HCT116 (cell line): ENCODE results near the gene TEAD1. TPM values are rescaled to one million over a fixed set of nuclear protein-coding genes. Genes with fewer than 3 reads are reported as not detected.

Experiments used
- ATAC-seq: fragments of 200-7000 bp; cut with Tn5 transposase; 2 replicates; pipeline ENCODE4 v1.9.1; 2020; ENCODE audit warnings: mild to moderate bottlenecking, moderate library complexity
- BruUV-seq: library from RNA; stranded (reverse); fragments of 400-500 nt; replicated peaks from 2 replicates; lab custom pipeline; 2021; lab: Mats Ljungman, UMichigan
- CTCF ChIA-PET: fragments of 300-600 bp; sonication (Branson Sonifier 250); formaldehyde crosslinking; loops from one replicate; lab custom pipeline; 2021; ENCODE audit warnings: antibody characterized with exemption; lab: Charles Lee
- POLR2A ChIA-PET: fragments of 300-600, 350-600 bp; sonication (Branson Sonifier 250); formaldehyde crosslinking; loops from one replicate; lab custom pipeline; 2021; ENCODE audit warnings: antibody characterized with exemption; lab: Charles Lee
- RAD21 ChIA-PET, 2 experiments: fragments of 300-600 bp; sonication (Branson Sonifier 250); formaldehyde crosslinking; loops; one replicate each; lab custom pipeline; 2023; ENCODE audit warnings: low total read pairs in 2 of 2; ENCODE audit not compliant: uncharacterized antibody in 2 of 2, unreplicated experiment in 2 of 2, low non-redundant PET in 1 of 2; lab: Charles Lee
- DNase-seq: peaks from one replicate; pipeline ENCODE4 v3.0.0-alpha.2; 2010; ENCODE audit warnings: low read depth, low spot score
- H2AFZ ChIP-seq: fragments of 200-600 bp; shearing (Covaris generic), sonication (generic); 2 replicates; pipeline ENCODE4 v1.6.1; 2017; ENCODE audit warnings: low read depth, mixed run types, mixed read lengths, antibody characterized with exemption, low read length; ENCODE audit not compliant: poor library complexity, severe bottlenecking
- H3K27ac ChIP-seq: 2 replicates; pipeline ENCODE4 v1.5.1; 2012; ENCODE audit warnings: low read depth, low read length
- H3K27me3 ChIP-seq: fragments of 200-600 bp; sonication (generic); 2 replicates; pipeline ENCODE4 v1.6.1; 2016; ENCODE audit warnings: mixed run types, low read length, mixed read lengths; ENCODE audit not compliant: insufficient read depth
- H3K36me3 ChIP-seq, 2 experiments: fragments of 200-500 bp in 1 of 2; fragments of 200-600 bp in 1 of 2; sonication (Bioruptor generic) in 1 of 2; sonication (generic) in 1 of 2; 2 replicates each; pipeline versions ENCODE4 v1.5.1 to v1.6.1; 2014 to 2016; ENCODE audit warnings: low read length in 2 of 2, inconsistent platforms in 1 of 2, mixed read lengths in 1 of 2, mixed run types in 1 of 2; ENCODE audit not compliant: insufficient read depth in 2 of 2, control insufficient read depth in 1 of 2
- H3K4me1 ChIP-seq, 2 experiments: fragments of 200-600 bp in 1 of 2; sonication (generic) in 1 of 2; 2 replicates each; pipeline versions ENCODE4 v1.5.1 to v1.6.1; 2012 to 2017; ENCODE audit warnings: low read length in 2 of 2, inconsistent platforms in 1 of 2, mild to moderate bottlenecking in 1 of 2, mixed read lengths in 1 of 2, mixed run types in 1 of 2, moderate library complexity in 1 of 2; ENCODE audit not compliant: insufficient read depth in 2 of 2, control insufficient read depth in 1 of 2
- H3K4me2 ChIP-seq: fragments of 200-600 bp; sonication (generic); 2 replicates; pipeline ENCODE4 v1.6.1; 2017; ENCODE audit warnings: mixed run types, low read length, mixed read lengths
- H3K4me3 ChIP-seq, 2 experiments: fragments of 200-600 bp in 1 of 2; sonication (generic) in 1 of 2; replicated peaks in 1 of 2; 2 replicates each; pipeline ENCODE4 v1.5.1; 2011 to 2016; ENCODE audit warnings: low read length in 2 of 2, control low read depth in 1 of 2, low read depth in 1 of 2, mild to moderate bottlenecking in 1 of 2, mixed read lengths in 1 of 2, mixed run types in 1 of 2
- H3K79me2 ChIP-seq: fragments of 200-600 bp; sonication (generic); 2 replicates; pipeline ENCODE4 v1.6.1; 2017; ENCODE audit warnings: mild to moderate bottlenecking, mixed run types, low read length, moderate library complexity, mixed read lengths; ENCODE audit not compliant: insufficient read depth
- H3K9ac ChIP-seq: fragments of 200-600 bp; sonication (generic); 2 replicates; pipeline ENCODE4 v1.6.1; 2016; ENCODE audit warnings: low read length, mixed read lengths
- H3K9me2 ChIP-seq: fragments of 200-600 bp; sonication (generic), shearing (Covaris generic); 2 replicates; pipeline ENCODE4 v1.6.1; 2017; ENCODE audit warnings: mixed run types, mild to moderate bottlenecking, moderate library complexity; ENCODE audit not compliant: insufficient read depth
- H3K9me3 ChIP-seq, 2 experiments: fragments of 200-500 bp in 1 of 2; fragments of 200-600 bp in 1 of 2; sonication (Bioruptor generic) in 1 of 2; sonication (generic) in 1 of 2; 2 replicates each; pipeline ENCODE4 v1.6.1; 2014 to 2017; ENCODE audit warnings: low read length in 2 of 2, mixed read lengths in 2 of 2, inconsistent platforms in 1 of 2, low read depth in 1 of 2, mild to moderate bottlenecking in 1 of 2, mixed run types in 1 of 2, moderate library complexity in 1 of 2; ENCODE audit not compliant: control insufficient read depth in 1 of 2, insufficient read depth in 1 of 2
- H4K20me1 ChIP-seq: fragments of 200-600 bp; sonication (generic), shearing (Covaris generic); 2 replicates; pipeline ENCODE4 v1.6.1; 2017; ENCODE audit warnings: mixed run types, mild to moderate bottlenecking, moderate library complexity; ENCODE audit not compliant: insufficient read depth
- ATF3 ChIP-seq: IDR thresholded peaks from 2 replicates; pipeline ENCODE4 v1.6.1; 2012
- CBX3 ChIP-seq: IDR thresholded peaks from 2 replicates; pipeline ENCODE4 v1.6.1; 2012; ENCODE audit warnings: low read depth
- CTCF ChIP-seq, 3 experiments: fragments of 200-600 bp in 1 of 3; sonication (generic) in 1 of 3; IDR thresholded peaks in 2 of 3; conservative IDR thresholded peaks in 1 of 3; 2 replicates each; pipeline ENCODE4 v1.5.1; 2012 to 2017; ENCODE audit warnings: low read depth in 2 of 3, low read length in 2 of 3, antibody characterized with exemption in 1 of 3, borderline replicate concordance in 1 of 3, control low read depth in 1 of 3, mild to moderate bottlenecking in 1 of 3, mixed read lengths in 1 of 3, mixed run types in 1 of 3, moderate library complexity in 1 of 3; ENCODE audit not compliant: insufficient read depth in 1 of 3
- EGR1 ChIP-seq: IDR thresholded peaks from 2 replicates; pipeline ENCODE4 v1.6.1; 2012; ENCODE audit warnings: low read depth
- ELF1 ChIP-seq: IDR thresholded peaks from 2 replicates; pipeline ENCODE4 v1.6.1; 2012; ENCODE audit warnings: low read depth, borderline replicate concordance
- EZH2 ChIP-seq: fragments of 200-600 bp; sonication (generic); IDR thresholded peaks from 2 replicates; pipeline ENCODE4 v1.6.1; 2017; ENCODE audit warnings: antibody characterized with exemption, mixed run types
- EZH2phosphoT487 ChIP-seq: fragments of 200-600 bp; IDR thresholded peaks from 2 replicates; pipeline ENCODE4 v1.6.1; 2018; ENCODE audit warnings: antibody characterized with exemption, borderline replicate concordance
- FOSL1 ChIP-seq: IDR thresholded peaks from 2 replicates; pipeline ENCODE4 v1.6.1; 2012; ENCODE audit warnings: low read depth
- MAX ChIP-seq: IDR thresholded peaks from 2 replicates; pipeline ENCODE4 v1.6.1; 2012
- POLR2A ChIP-seq: IDR thresholded peaks from 2 replicates; pipeline ENCODE4 v1.7.0; 2011; ENCODE audit warnings: borderline replicate concordance; ENCODE audit not compliant: insufficient read depth, insufficient read length; ENCODE audit errors: extremely low read depth
- POLR2AphosphoS5 ChIP-seq: IDR thresholded peaks from 2 replicates; pipeline ENCODE4 v1.6.1; 2011; ENCODE audit warnings: mild to moderate bottlenecking, low read depth, low read length, moderate library complexity
- RAD21 ChIP-seq: IDR thresholded peaks from 2 replicates; pipeline ENCODE4 v1.6.1; 2012; ENCODE audit warnings: low read depth, mild to moderate bottlenecking
- REST ChIP-seq: IDR thresholded peaks from 2 replicates; pipeline ENCODE4 v1.6.1; 2012; ENCODE audit warnings: low read depth
- SIN3A ChIP-seq: IDR thresholded peaks from 2 replicates; pipeline ENCODE4 v1.6.1; 2012; ENCODE audit warnings: low read depth
- SP1 ChIP-seq: IDR thresholded peaks from 2 replicates; pipeline ENCODE4 v1.6.1; 2012; ENCODE audit warnings: low read depth
- TCF7L2 ChIP-seq: IDR thresholded peaks from 2 replicates; pipeline ENCODE4 v1.7.0; 2011; ENCODE audit warnings: borderline replicate concordance, inconsistent platforms; ENCODE audit not compliant: insufficient read depth, insufficient read length; ENCODE audit errors: extremely low read depth
- YY1 ChIP-seq: IDR thresholded peaks from 2 replicates; pipeline ENCODE4 v1.6.1; 2011; ENCODE audit warnings: low read length, low read depth, moderate library complexity, mild to moderate bottlenecking; ENCODE audit not compliant: insufficient replicate concordance; ENCODE audit errors: extremely low read depth
- ZBTB33 ChIP-seq: IDR thresholded peaks from 2 replicates; pipeline ENCODE4 v1.6.1; 2011; ENCODE audit warnings: mild to moderate bottlenecking, low read length, moderate library complexity; ENCODE audit not compliant: insufficient replicate concordance; ENCODE audit errors: extremely low read depth
- ZFX ChIP-seq: fragments of 450-650 bp; IDR thresholded peaks from 2 replicates; pipeline ENCODE4 v1.6.1; 2017
- ZNF274 ChIP-seq: fragments of 200-500 bp; sonication (Bioruptor generic); IDR thresholded peaks from 2 replicates; pipeline ENCODE4 v1.6.1; 2014; ENCODE audit warnings: mild to moderate bottlenecking, low read depth, low read length, inconsistent platforms
- intact Hi-C: fragments of 100-400 bp; cut with micrococcal nuclease; formaldehyde crosslinking; loops from 2 replicates; pipeline ENCODE4 v1.10.0; 2022
- total RNA-seq: library from RNA; stranded (reverse); gene quantifications from one replicate; pipeline ENCODE4 v1.2.1, GENCODE V29; 2021; ENCODE audit not compliant: unreplicated experiment

TEAD1 gene
- total RNA-seq, 1 experiment from 2014 or later, result 103 TPM

GRCh38 chr11:12762696-12763324 lies 88.6 kb downstream of the TEAD1 start:
- no peak for DNase-seq
- ChIA-PET CTCF (no interaction called here), POLR2A (no interaction called here)

More at GRCh38 chr11:12762696-12763324, 88.6 kb downstream of the TEAD1 start:
- Histone ChIP-seq H3K4me1 (peaks cover 10 to 30% of the 10 kb centered on the region in 2 experiments; a peak in 3 of 4 replicates), H3K9me3 (no peaks in the 10 kb centered on the region), H3K27me3 (no peaks in the 10 kb centered on the region), H3K4me2 (no peak overlapping the region), H3K79me2 (peaks cover 67% of the 10 kb centered on the region), H3K27ac (no peak overlapping the region), H4K20me1 (peaks cover 4% of the 10 kb centered on the region; the same call in 1 of the 2 replicates), H3K36me3 (peaks cover 8% of the 10 kb centered on the region in 2 experiments; a peak in 2 of 4 replicates), H2AFZ (no peak overlapping the region), H3K9me2 (no peaks in the 10 kb centered on the region), H3K4me3 (no peak overlapping the region), H3K9ac (no peak overlapping the region)
- RAD21 ChIA-PET, result no interaction called here
- no TSS peak for BruUV-seq
- no peak for TF ChIP-seq CTCF (IDR thresholded peaks at IDR 0.05 in 2 of 3, conservative IDR thresholded peaks at IDR 0.05 in 1 of 3; ENCODE audit: borderline replicate concordance in 1 of 3, insufficient read depth in 1 of 3, low read depth in 2 of 3, low read length in 2 of 3)
- no peak for TF ChIP-seq ZFX
- no peak for TF ChIP-seq MAX
- no peak for TF ChIP-seq ELF1
- no peak for TF ChIP-seq CBX3
- no peak for TF ChIP-seq POLR2AphosphoS5
- TF ChIP-seq RAD21, result no peak
- TF ChIP-seq TCF7L2, result no peak
- TF ChIP-seq REST, result no peak
- TF ChIP-seq EGR1, result no peak
- no peak for TF ChIP-seq SP1
- no peak for TF ChIP-seq EZH2
- no peak for TF ChIP-seq ZNF274
- TF ChIP-seq ZBTB33, result no peak
- no peak for TF ChIP-seq POLR2A
- no peak for TF ChIP-seq SIN3A
- TF ChIP-seq FOSL1, result no peak
- no peak for TF ChIP-seq YY1
- TF ChIP-seq ATF3, result no peak
- no peak for TF ChIP-seq EZH2phosphoT487
- no peak for ATAC-seq
- intact Hi-C loops, result no loop called here
